ENCODE data around the gene ZNF483.
A peak's percentile ranks its signal among the peaks of the same experiment; 100 is the strongest.
"Not testable (repeated sequence)": the region's sequence is repeated elsewhere in the genome, so short reads cannot be mapped to it uniquely, and the experiment has no call there.

The ZNF483 gene

GRCh38 chr9:111531716-111532115, 6.7 kb downstream of the ZNF483 start:
- no peak for DNase-seq
- in situ Hi-C loops (cut with HindIII; ENCODE audit: low pct_ligation_motif_present, low pct_unique_long_range_greater_than_20kb, low sequenced_read_pairs): no loop called here

- in situ Hi-C loops (cut with HindIII; ENCODE audit: low pct_ligation_motif_present, low pct_unique_long_range_greater_than_20kb, low sequenced_read_pairs): no loop called here
Observed at GRCh38 chr9:111533099-111533790, 8.3 kb downstream of the ZNF483 start.

GRCh38 chr9:111542497-111543254, 17.7 kb downstream of the ZNF483 start:
- DNase-seq: no peak
- in situ Hi-C loops (cut with HindIII; ENCODE audit: low pct_ligation_motif_present, low pct_unique_long_range_greater_than_20kb, low sequenced_read_pairs): no loop called here

More at GRCh38 chr9:111533099-111533790, 8.3 kb downstream of the ZNF483 start:
- DNase-seq: no peak

- in situ Hi-C loops (cut with HindIII; ENCODE audit: low pct_ligation_motif_present, low pct_unique_long_range_greater_than_20kb, low sequenced_read_pairs): no loop called here
- no peak for DNase-seq
Observed at GRCh38 chr9:111548623-111549022, 23.6 kb downstream of the ZNF483 start.

- in situ Hi-C loops (cut with HindIII; ENCODE audit: low pct_ligation_motif_present, low pct_unique_long_range_greater_than_20kb, low sequenced_read_pairs); DNase-seq: not testable (repeated sequence)
Observed at GRCh38 chr9:111555425-111555824, 30.4 kb downstream of the ZNF483 start.

GRCh38 chr9:111559000-111559610, 34.1 kb downstream of the ZNF483 start:
- in situ Hi-C loops (cut with HindIII; ENCODE audit: low pct_ligation_motif_present, low pct_unique_long_range_greater_than_20kb, low sequenced_read_pairs): no loop called here
- no peak for DNase-seq

- in situ Hi-C loops (cut with HindIII; ENCODE audit: low pct_ligation_motif_present, low pct_unique_long_range_greater_than_20kb, low sequenced_read_pairs): no loop called here
Observed at GRCh38 chr9:111561165-111561719, 36.3 kb downstream of the ZNF483 start.

GRCh38 chr9:111566234-111566633, 41.3 kb downstream of the ZNF483 start:
- in situ Hi-C loops (cut with HindIII; ENCODE audit: low pct_ligation_motif_present, low pct_unique_long_range_greater_than_20kb, low sequenced_read_pairs): no loop called here
- no peak for DNase-seq

More at GRCh38 chr9:111561165-111561719, 36.3 kb downstream of the ZNF483 start:
- DNase-seq: no peak

GRCh38 chr9:111568127-111568526, 43.1 kb downstream of the ZNF483 start:
- DNase-seq; in situ Hi-C loops (cut with HindIII; ENCODE audit: low pct_ligation_motif_present, low pct_unique_long_range_greater_than_20kb, low sequenced_read_pairs): not testable (repeated sequence)

GRCh38 chr9:111572950-111573604, 48.1 kb downstream of the ZNF483 start:
- DNase-seq: no peak
- in situ Hi-C loops (cut with HindIII; ENCODE audit: low pct_ligation_motif_present, low pct_unique_long_range_greater_than_20kb, low sequenced_read_pairs): no loop called here

GRCh38 chr9:111582888-111583287, 57.9 kb downstream of the ZNF483 start:
- in situ Hi-C loops (cut with HindIII; ENCODE audit: low pct_ligation_motif_present, low pct_unique_long_range_greater_than_20kb, low sequenced_read_pairs): no loop called here
- DNase-seq: no peak

GRCh38 chr9:111586378-111586777, 61.4 kb downstream of the ZNF483 start:
- DNase-seq: no peak
- in situ Hi-C loops (cut with HindIII; ENCODE audit: low pct_ligation_motif_present, low pct_unique_long_range_greater_than_20kb, low sequenced_read_pairs): no loop called here

GRCh38 chr9:111588846-111589245, 63.9 kb downstream of the ZNF483 start:
- no peak for DNase-seq
- in situ Hi-C loops (cut with HindIII; ENCODE audit: low pct_ligation_motif_present, low pct_unique_long_range_greater_than_20kb, low sequenced_read_pairs): no loop called here

- peak; percentile 64 for DNase-seq
- in situ Hi-C loops (cut with HindIII; ENCODE audit: low pct_ligation_motif_present, low pct_unique_long_range_greater_than_20kb, low sequenced_read_pairs): no loop called here
Observed at GRCh38 chr9:111597852-111598732, 73.1 kb downstream of the ZNF483 start.

- in situ Hi-C loops (cut with HindIII; ENCODE audit: low pct_ligation_motif_present, low pct_unique_long_range_greater_than_20kb, low sequenced_read_pairs): no loop called here
- DNase-seq: peak; percentile 32
Observed at GRCh38 chr9:111598733-111599091, 73.7 kb downstream of the ZNF483 start.

- peak; percentile 84 for DNase-seq
- in situ Hi-C loops (cut with HindIII; ENCODE audit: low pct_ligation_motif_present, low pct_unique_long_range_greater_than_20kb, low sequenced_read_pairs): no loop called here
Observed at GRCh38 chr9:111599092-111599954, 74.3 kb downstream of the ZNF483 start, which contains the start of gene PTGR1. PTGR1 (minus strand) TSS chr9:111599647; CDS start chr9:111597422, 2,225 bp downstream.

- no peak for DNase-seq
- in situ Hi-C loops (cut with HindIII; ENCODE audit: low pct_ligation_motif_present, low pct_unique_long_range_greater_than_20kb, low sequenced_read_pairs): no loop called here
Observed at GRCh38 chr9:111599955-111600343, 75.0 kb downstream of the ZNF483 start.

All from ACHN (cell line).